Posterior cingulate gyrus (tissue), 11 donors: ENCODE data around the gene SLC22A12.
"Not testable (repeated sequence)": the region's sequence is repeated elsewhere in the genome, so short reads cannot be mapped to it uniquely, and the experiment has no call there.

Source experiments
- DNase-seq, 10 donors: peaks; one replicate each; pipeline versions ENCODE4 v3.0.0 to v3.0.0-alpha.2; 2020 to 2021; ENCODE audit warnings: mixed read lengths in 3 of 10
- intact Hi-C: fragments of 100-400 bp; cut with DNase I; formaldehyde crosslinking; loops from one replicate; pipeline ENCODE4 v1.15.1; 2023

SLC22A12 gene

GRCh38 chr11:64581057-64581523 lies 9.9 kb upstream of the SLC22A12 start:
- peak in 4 of 10 donors; percentile 9 to 58 (median 56) for DNase-seq
- intact Hi-C loops: no loop called here

- DNase-seq: peak in 4 of 10 donors; percentile 9 to 73 (median 65)
- intact Hi-C loops: no loop called here
These were observed 8.1 kb upstream of the SLC22A12 start for GRCh38 chr11:64582885-64583284.

GRCh38 chr11:64583296-64584262 lies 7.4 kb upstream of the SLC22A12 start:
- DNase-seq: peak in 4 of 10 donors; percentile 12 to 71 (median 47)
- intact Hi-C loops: no loop called here

GRCh38 chr11:64585150-64585549 lies 5.9 kb upstream of the SLC22A12 start:
- peak in 3 of 10 donors; percentile 13 to 34 (median 30) for DNase-seq
- intact Hi-C loops: no loop called here

GRCh38 chr11:64586366-64586765 lies 4.7 kb upstream of the SLC22A12 start:
- intact Hi-C loops: no loop called here
- DNase-seq: peak in 1 of 10 donors; percentile 22

GRCh38 chr11:64588701-64589100 lies 2.3 kb upstream of the SLC22A12 start:
- DNase-seq: no peak
- intact Hi-C loops: no loop called here

- DNase-seq: peak in 5 of 10 donors; percentile 2 to 69 (median 50)
- intact Hi-C loops: no loop called here
These were observed 525 bp downstream of the SLC22A12 start for GRCh38 chr11:64591257-64592233.

GRCh38 chr11:64592234-64592615 lies 1.2 kb downstream of the SLC22A12 start:
- peak in 2 of 10 donors; percentile 12 to 55 for DNase-seq
- intact Hi-C loops: no loop called here

GRCh38 chr11:64592656-64593055 lies 1.6 kb downstream of the SLC22A12 start:
- intact Hi-C loops: no loop called here
- peak in 4 of 10 donors; percentile 11 to 73 (median 50) for DNase-seq

GRCh38 chr11:64593156-64594105 lies 2.4 kb downstream of the SLC22A12 start:
- DNase-seq: peak in 4 of 10 donors; percentile 21 to 75 (median 57)
- intact Hi-C loops: no loop called here

GRCh38 chr11:64594159-64594939 lies 3.3 kb downstream of the SLC22A12 start:
- DNase-seq: peak in 3 of 10 donors; percentile 17 to 47 (median 43)
- intact Hi-C loops: no loop called here

GRCh38 chr11:64595922-64596321 lies 4.9 kb downstream of the SLC22A12 start:
- intact Hi-C loops, DNase-seq: not testable (repeated sequence)

- peak in 5 of 10 donors; percentile 4 to 73 (median 69) for DNase-seq
- intact Hi-C loops: no loop called here
These were observed 6.7 kb downstream of the SLC22A12 start for GRCh38 chr11:64597671-64598101.

GRCh38 chr11:64598106-64598796 lies 7.2 kb downstream of the SLC22A12 start:
- intact Hi-C loops: no loop called here
- DNase-seq: peak in 3 of 10 donors; percentile 23 to 77 (median 47)

- peak in 5 of 10 donors; percentile 4 to 80 (median 46) for DNase-seq
- intact Hi-C loops: no loop called here
These were observed 8.0 kb downstream of the SLC22A12 start for GRCh38 chr11:64598797-64599697.

GRCh38 chr11:64599698-64600211 lies 8.7 kb downstream of the SLC22A12 start:
- intact Hi-C loops: no loop called here
- DNase-seq: peak in 3 of 10 donors; percentile 26 to 61 (median 49)
